Upper lobe of left lung (tissue), 6 donors: ENCODE measurements around the gene TRUB2. TPM values are rescaled to one million over a fixed set of nuclear protein-coding genes. Genes with fewer than 3 reads are reported as not detected.

Source experiments
- ATAC-seq, 2 donors: fragments of 200-7000 bp; cut with Tn5 transposase; one replicate each; pipeline ENCODE4 v1.9.1; 2022; ENCODE audit warnings: mild to moderate bottlenecking in 2 of 2, moderate library complexity in 2 of 2; ENCODE audit not compliant: low FRiP score in 2 of 2
- DNase-seq, 2 donors: peaks; one replicate each; pipeline ENCODE4 v3.0.0-alpha.2; 2019 to 2020
- H3K27ac ChIP-seq, 4 donors: fragments of 200-600 bp; sonication (generic); one replicate each; pipeline ENCODE4 v1.5.1; 2016 to 2019
- H3K27me3 ChIP-seq, 4 donors: fragments of 200-600 bp; sonication (generic); one replicate each; pipeline ENCODE4 v1.5.1; 2017 to 2019
- H3K36me3 ChIP-seq, 4 donors: fragments of 200-600 bp; sonication (generic); one replicate each; pipeline ENCODE4 v1.5.1; 2016 to 2019
- H3K4me1 ChIP-seq, 4 donors: fragments of 200-600 bp; sonication (generic); one replicate each; pipeline ENCODE4 v1.5.1; 2018 to 2019
- H3K4me3 ChIP-seq, 4 donors: fragments of 200-600 bp; sonication (generic); one replicate each; pipeline ENCODE4 v1.5.1; 2017 to 2019; ENCODE audit warnings: mild to moderate bottlenecking in 2 of 4, moderate library complexity in 1 of 4
- H3K9me3 ChIP-seq, 4 donors: fragments of 200-600 bp; sonication (generic); one replicate each; pipeline ENCODE4 v1.5.1; 2018 to 2019
- CTCF ChIP-seq, 6 experiments: fragments of 450-650 bp in 4 of 6; fragments of 200-600 bp in 2 of 6; sonication (generic) in 2 of 6; IDR thresholded peaks; one replicate each; pipeline ENCODE4 v1.5.1; 2016 to 2019; ENCODE audit warnings: antibody characterized with exemption in 6 of 6
- EP300 ChIP-seq, 4 donors: sonication (generic); formaldehyde crosslinking; IDR thresholded peaks; one replicate each; pipeline ENCODE4 v1.5.1; 2017; ENCODE audit warnings: antibody characterized with exemption in 4 of 4, control low read depth in 2 of 4
- POLR2A ChIP-seq, 4 donors: fragments of 450-650 bp; IDR thresholded peaks; one replicate each; pipeline ENCODE4 v1.5.1; 2016 to 2017; ENCODE audit warnings: antibody characterized with exemption in 4 of 4, mild to moderate bottlenecking in 2 of 4
- POLR2AphosphoS5 ChIP-seq, 2 donors: sonication (generic); formaldehyde crosslinking; IDR thresholded peaks; one replicate each; pipeline ENCODE4 v1.5.1; 2017; ENCODE audit warnings: antibody characterized with exemption in 2 of 2
- WGBS, 2 donors: methylation state at CpG; one replicate each; pipeline ENCODE4 v1.1.5; 2017 to 2018; 5-methylcytosine and 5-hydroxymethylcytosine counted together
- total RNA-seq, 6 donors: library from RNA; depleted of rRNA in 4 of 6; stranded (reverse); fragments of >200 nt in 4 of 6; gene quantifications; one replicate each; pipeline versions ENCODE4 v1.1.0 to v1.2.1, GENCODE V29; 2016 to 2021
- donor health status: DM: no; HTN: no; CAD: no; lungs with moderate emphysema.
- donor health status: DM: no; HTN: yes; CAD: no; lungs with severe emphysema.

Gene TRUB2
- total RNA-seq, 6 donors from 2014 or later, result 6.9 to 24.1 (median 9.7) TPM

GRCh38 chr9:128297221-128297773 is 24.9 kb downstream of the TRUB2 start:
- ATAC-seq (no peak), DNase-seq (no peak)
- no peaks in the 10 kb centered on the region for H3K27me3 ChIP-seq
- WGBS, 2 donors, result 90 to 100% methylated on average over 2 of the region's 2 CpGs
- no peak overlapping the region for H3K27ac ChIP-seq
- H3K4me1 ChIP-seq, result peaks cover 0 to 7% (median 6%) of the 10 kb centered on the region in 4 donors
- no peaks in the 10 kb centered on the region for H3K9me3 ChIP-seq
- peaks cover 0 to 5% (median 0%) of the 10 kb centered on the region in 4 donors for H3K36me3 ChIP-seq
- no peak for TF ChIP-seq POLR2AphosphoS5 (IDR thresholded peaks at IDR 0.05)
- TF ChIP-seq POLR2A (IDR thresholded peaks at IDR 0.05), result no peak
- no peak overlapping the region for H3K4me3 ChIP-seq

- peaks cover 0 to 7% (median 6%) of the 10 kb centered on the region in 4 donors for H3K4me1 ChIP-seq
- H3K27ac ChIP-seq, result no peak overlapping the region
- H3K4me3 ChIP-seq, result no peak overlapping the region
- DNase-seq (no peak), ATAC-seq (no peak)
- no peak for TF ChIP-seq EP300 (IDR thresholded peaks at IDR 0.05)
- TF ChIP-seq CTCF (IDR thresholded peaks at IDR 0.05), result no peak
- TF ChIP-seq POLR2A (IDR thresholded peaks at IDR 0.05), result no peak
- no peak for TF ChIP-seq POLR2AphosphoS5 (IDR thresholded peaks at IDR 0.05)
- 91% methylated on average over 14 to 16 of the region's 16 CpGs for WGBS, 2 donors
- H3K27me3 ChIP-seq, result no peaks in the 10 kb centered on the region
- peaks cover 0 to 5% (median 0%) of the 10 kb centered on the region in 4 donors for H3K36me3 ChIP-seq
- H3K9me3 ChIP-seq, result no peaks in the 10 kb centered on the region
Observed at GRCh38 chr9:128296340-128297220, 25.7 kb downstream of the TRUB2 start.

GRCh38 chr9:128294142-128294541 is 28.1 kb downstream of the TRUB2 start:
- TF ChIP-seq CTCF (IDR thresholded peaks at IDR 0.05) (no peak), POLR2A (IDR thresholded peaks at IDR 0.05) (no peak), POLR2AphosphoS5 (IDR thresholded peaks at IDR 0.05) (no peak), EP300 (IDR thresholded peaks at IDR 0.05) (no peak)
- Histone ChIP-seq H3K4me3 (no peak overlapping the region), H3K9me3 (no peaks in the 10 kb centered on the region), H3K4me1 (peaks cover 0 to 7% (median 6%) of the 10 kb centered on the region in 4 donors), H3K36me3 (peaks cover 0 to 5% (median under 1%) of the 10 kb centered on the region in 4 donors), H3K27me3 (no peaks in the 10 kb centered on the region), H3K27ac (no peak overlapping the region)
- ATAC-seq, result no peak
- 95 to 98% methylated on average over 4 of the region's 4 CpGs for WGBS, 2 donors
- DNase-seq, result no peak

- Histone ChIP-seq H3K36me3 (peaks cover 0 to 16% (median 6%) of the 10 kb centered on the region in 4 donors), H3K27me3 (no peaks in the 10 kb centered on the region), H3K9me3 (no peaks in the 10 kb centered on the region), H3K4me1 (peaks cover 0 to 7% (median 6%) of the 10 kb centered on the region in 4 donors), H3K27ac (no peak overlapping the region), H3K4me3 (no peak overlapping the region)
- no peak for TF ChIP-seq POLR2A (IDR thresholded peaks at IDR 0.05)
- no peak for TF ChIP-seq POLR2AphosphoS5 (IDR thresholded peaks at IDR 0.05)
- no peak for TF ChIP-seq CTCF (IDR thresholded peaks at IDR 0.05)
- TF ChIP-seq EP300 (IDR thresholded peaks at IDR 0.05), result no peak
- no peak for DNase-seq
- no peak for ATAC-seq
- 85 to 86% methylated on average over 4 of the region's 4 CpGs for WGBS, 2 donors
Observed at GRCh38 chr9:128293091-128293490, 29.2 kb downstream of the TRUB2 start.

- no peak overlapping the region for H3K27ac ChIP-seq
- no peaks in the 10 kb centered on the region for H3K9me3 ChIP-seq
- ATAC-seq (no peak), DNase-seq (no peak)
- H3K36me3 ChIP-seq, result peaks cover 0 to 26% (median 9%) of the 10 kb centered on the region in 4 donors
- peaks cover 0 to 7% (median 6%) of the 10 kb centered on the region in 4 donors for H3K4me1 ChIP-seq
- no peaks in the 10 kb centered on the region for H3K27me3 ChIP-seq
- no peak for TF ChIP-seq POLR2AphosphoS5 (IDR thresholded peaks at IDR 0.05)
- TF ChIP-seq EP300 (IDR thresholded peaks at IDR 0.05), result no peak
- no peak for TF ChIP-seq CTCF (IDR thresholded peaks at IDR 0.05)
- no peak for TF ChIP-seq POLR2A (IDR thresholded peaks at IDR 0.05)
- WGBS, 2 donors, result 98 to 100% methylated on average over 3 of the region's 3 CpGs
- no peak overlapping the region for H3K4me3 ChIP-seq
Observed at GRCh38 chr9:128292009-128292408, 30.2 kb downstream of the TRUB2 start.
